Left lobe of liver (tissue), 2 donors: Measurements from ENCODE around the gene ZNF318. TPM values are rescaled to one million over a fixed set of nuclear protein-coding genes. Genes with fewer than 3 reads are reported as not detected.
"Not testable (repeated sequence)": the region's sequence is repeated elsewhere in the genome, so short reads cannot be mapped to it uniquely, and the experiment has no call there.

ENCODE experiments used
- ATAC-seq: fragments of 200-7000 bp; cut with Tn5 transposase; one replicate; pipeline ENCODE4 v1.9.1; 2020; ENCODE audit warnings: mild to moderate bottlenecking, moderate library complexity
- DNase-seq: peaks from one replicate; pipeline ENCODE4 v3.0.0-alpha.2; 2020; ENCODE audit warnings: low spot score
- total RNA-seq: library from RNA; stranded (reverse); gene quantifications from one replicate; pipeline ENCODE4 v1.2.1, GENCODE V29; 2021
- donor health status: DM: no; HTN: no; CAD: no; lungs with moderate emphysema.
- donor health status: DM: no; HTN: yes; CAD: no.

ZNF318 gene
- total RNA-seq, 1 donor from 2014 or later, result 9.4 TPM

GRCh38 chr6:43347021-43347420 lies 22.4 kb downstream of the ZNF318 start:
- DNase-seq (no peak), ATAC-seq (no peak)

- ATAC-seq, DNase-seq: not testable (repeated sequence)
Measured at GRCh38 chr6:43346243-43346642, 23.2 kb downstream of the ZNF318 start.

- no peak for DNase-seq
- ATAC-seq, result no peak
Measured at GRCh38 chr6:43339168-43339567, 30.3 kb downstream of the ZNF318 start.

GRCh38 chr6:43338243-43338642 lies 31.2 kb downstream of the ZNF318 start:
- no peak for ATAC-seq
- DNase-seq, result no peak

GRCh38 chr6:43336382-43336781 lies 33.1 kb downstream of the ZNF318 start:
- DNase-seq (no peak), ATAC-seq (no peak)

- ATAC-seq (no peak), DNase-seq (no peak)
Measured at GRCh38 chr6:43335469-43335868, 34.0 kb downstream of the ZNF318 start.

- no peak for DNase-seq
- peak; percentile 75 for ATAC-seq
Measured at GRCh38 chr6:43334466-43335095, 34.9 kb downstream of the ZNF318 start.

- DNase-seq (no peak), ATAC-seq (no peak)
Measured at GRCh38 chr6:43331891-43332290, 37.6 kb downstream of the ZNF318 start.

GRCh38 chr6:43331470-43331869 lies 38.0 kb downstream of the ZNF318 start:
- DNase-seq (no peak), ATAC-seq (no peak)

- no peak for DNase-seq
- peak; percentile 70 for ATAC-seq
Measured at GRCh38 chr6:43328528-43328927, 40.9 kb downstream of the ZNF318 start.

- ATAC-seq, result no peak
- DNase-seq, result no peak
Measured at GRCh38 chr6:43325876-43326275, 43.6 kb downstream of the ZNF318 start.

GRCh38 chr6:43318011-43318410 lies 51.4 kb downstream of the ZNF318 start:
- ATAC-seq (no peak), DNase-seq (no peak)

GRCh38 chr6:43313813-43314212 lies 55.6 kb downstream of the ZNF318 start:
- no peak for ATAC-seq
- DNase-seq, result no peak

- no peak for DNase-seq
Measured at GRCh38 chr6:43311666-43312065, 57.8 kb downstream of the ZNF318 start.

GRCh38 chr6:43310624-43311023 lies 58.8 kb downstream of the ZNF318 start:
- ATAC-seq, result no peak
- DNase-seq, result no peak

More at GRCh38 chr6:43311666-43312065, 57.8 kb downstream of the ZNF318 start:
- ATAC-seq, result no peak

- DNase-seq, result no peak
Measured at GRCh38 chr6:43310134-43310533, 59.3 kb downstream of the ZNF318 start.

GRCh38 chr6:43308990-43309477 lies 60.4 kb downstream of the ZNF318 start:
- no peak for DNase-seq
- ATAC-seq, result no peak

More at GRCh38 chr6:43310134-43310533, 59.3 kb downstream of the ZNF318 start:
- no peak for ATAC-seq

- ATAC-seq, result peak; percentile 63
- DNase-seq, result peak; percentile 83
Measured at GRCh38 chr6:43308101-43308989, 61.1 kb downstream of the ZNF318 start, which contains the start of gene CRIP3. Gene CRIP3, minus strand, starts transcription at chr6:43308826. Its CDS starts 34 bp downstream, at chr6:43308792.

GRCh38 chr6:43307451-43308100 lies 61.9 kb downstream of the ZNF318 start:
- DNase-seq (no peak), ATAC-seq (peak; percentile 58)

GRCh38 chr6:43306086-43306485 lies 63.4 kb downstream of the ZNF318 start:
- DNase-seq (no peak), ATAC-seq (peak; percentile 11)

GRCh38 chr6:43304882-43305281 lies 64.6 kb downstream of the ZNF318 start:
- DNase-seq (no peak), ATAC-seq (no peak)
